ENCODE data around the gene GK. TPM values are rescaled to one million over a fixed set of nuclear protein-coding genes. Genes with fewer than 3 reads are reported as not detected.

Gene GK
- total and polyA plus RNA-seq, 9 of the 15 experiments (the other 6 are each of a cell fraction or from before 2014, with no cell fraction given) = 8.0 to 15.7 (median 12.4) TPM

GRCh38 chrX:30748342-30748960 is 95.2 kb downstream of the GK start:
- peak; percentile 17 to 51 (median 25) for DNase-seq (ENCODE audit: extremely low read depth in 1 of 4, low spot score in 3 of 4)
- Histone ChIP-seq H3K9me3 (replicated peaks; ENCODE audit: control insufficient read depth, insufficient read depth, low read depth, low read length) (no peaks in the 10 kb centered on the region), H3K4me2 (ENCODE audit: insufficient read depth, low read length) (no peak overlapping the region), H3K36me3 (ENCODE audit: control insufficient read depth, insufficient read depth, low read length) (no peaks in the 10 kb centered on the region), H3K27me3 (ENCODE audit: control insufficient read depth in 2 of 2, insufficient read depth in 2 of 2, low read length in 2 of 2) (no peaks in the 10 kb centered on the region), H3K9me1 (ENCODE audit: control insufficient read depth, insufficient read depth, low read length) (no peaks in the 10 kb centered on the region), H4K20me1 (replicated peaks; ENCODE audit: control insufficient read depth, insufficient read depth, low read length) (no peaks in the 10 kb centered on the region), H3K4me1 (replicated peaks in 1 of 2; ENCODE audit: control insufficient read depth in 2 of 2, insufficient read depth in 2 of 2, low read length in 2 of 2) (no peaks in the 10 kb centered on the region; a peak in 1 of 5 replicates), H3K79me2 (ENCODE audit: control insufficient read depth, insufficient read depth, low read length) (no peaks in the 10 kb centered on the region), H3K9ac (ENCODE audit: insufficient read depth in 1 of 2, low read depth in 2 of 2, low read length in 2 of 2) (no peak overlapping the region), H3K27ac (ENCODE audit: extremely low read depth, low read depth, low read length) (no peak overlapping the region), H3K4me3 (no peak overlapping the region), H2AFZ (ENCODE audit: low read depth, low read length) (peak overlapping the region; percentile 66)
- TF ChIP-seq NCOA4 (IDR thresholded peaks at IDR 0.05; ENCODE audit: partially characterized antibody) (no peak), ATF3 (IDR thresholded peaks at IDR 0.05) (0 out of 2 replicates have a peak, but pooled peaks have one; percentile 11), ATF3 (CRISPR knock-in tag; conservative IDR thresholded peaks at IDR 0.05) (no peak), CEBPG (CRISPR knock-in tag; IDR thresholded peaks at IDR 0.05) (peak; percentile 24; the same call in 1 of the 2 replicates), CEBPG (tag; conservative IDR thresholded peaks at IDR 0.05 in 1 of 2, IDR thresholded peaks at IDR 0.05 in 1 of 2) (no peak), CEBPB (tag; IDR thresholded peaks at IDR 0.05) (peak; percentile 56), HNRNPLL (IDR thresholded peaks at IDR 0.05; ENCODE audit: low read depth, low read length, poor library complexity, severe bottlenecking) (peak; percentile 53), ZEB2 (IDR thresholded peaks at IDR 0.05) (no peak), KLF6 (CRISPR knock-in tag; IDR thresholded peaks at IDR 0.05; ENCODE audit: borderline replicate concordance) (no peak), ATF6 (CRISPR knock-in tag; IDR thresholded peaks at IDR 0.05) (no peak), ZNF384 (IDR thresholded peaks at IDR 0.05; ENCODE audit: low read depth, low read length) (0 out of 2 replicates have a peak, but pooled peaks have one; percentile 21), NRF1 (conservative IDR thresholded peaks at IDR 0.05 in 1 of 2, IDR thresholded peaks at IDR 0.05 in 1 of 2) (peak; percentile 8 to 26; a peak in 1 of 4 replicates)
- TF ChIP-seq, protein P1, sequence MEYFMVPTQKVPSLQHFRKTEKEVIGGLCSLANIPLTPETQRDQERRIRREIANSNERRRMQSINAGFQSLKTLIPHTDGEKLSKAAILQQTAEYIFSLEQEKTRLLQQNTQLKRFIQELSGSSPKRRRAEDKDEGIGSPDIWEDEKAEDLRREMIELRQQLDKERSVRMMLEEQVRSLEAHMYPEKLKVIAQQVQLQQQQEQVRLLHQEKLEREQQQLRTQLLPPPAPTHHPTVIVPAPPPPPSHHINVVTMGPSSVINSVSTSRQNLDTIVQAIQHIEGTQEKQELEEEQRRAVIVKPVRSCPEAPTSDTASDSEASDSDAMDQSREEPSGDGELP (CRISPR knock-in tag; IDR thresholded peaks at IDR 0.05; ENCODE audit: borderline replicate concordance) = peak; percentile 28; the same call in 1 of the 2 replicates
- TF ChIP-seq, protein P2, sequence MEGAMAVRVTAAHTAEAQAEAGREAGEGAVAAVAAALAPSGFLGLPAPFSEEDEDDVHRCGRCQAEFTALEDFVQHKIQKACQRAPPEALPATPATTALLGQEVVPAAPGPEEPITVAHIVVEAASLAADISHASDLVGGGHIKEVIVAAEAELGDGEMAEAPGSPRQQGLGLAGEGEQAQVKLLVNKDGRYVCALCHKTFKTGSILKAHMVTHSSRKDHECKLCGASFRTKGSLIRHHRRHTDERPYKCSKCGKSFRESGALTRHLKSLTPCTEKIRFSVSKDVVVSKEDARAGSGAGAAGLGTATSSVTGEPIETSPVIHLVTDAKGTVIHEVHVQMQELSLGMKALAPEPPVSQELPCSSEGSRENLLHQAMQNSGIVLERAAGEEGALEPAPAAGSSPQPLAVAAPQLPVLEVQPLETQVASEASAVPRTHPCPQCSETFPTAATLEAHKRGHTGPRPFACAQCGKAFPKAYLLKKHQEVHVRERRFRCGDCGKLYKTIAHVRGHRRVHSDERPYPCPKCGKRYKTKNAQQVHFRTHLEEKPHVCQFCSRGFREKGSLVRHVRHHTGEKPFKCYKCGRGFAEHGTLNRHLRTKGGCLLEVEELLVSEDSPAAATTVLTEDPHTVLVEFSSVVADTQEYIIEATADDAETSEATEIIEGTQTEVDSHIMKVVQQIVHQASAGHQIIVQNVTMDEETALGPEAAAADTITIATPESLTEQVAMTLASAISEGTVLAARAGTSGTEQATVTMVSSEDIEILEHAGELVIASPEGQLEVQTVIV (CRISPR knock-in tag; IDR thresholded peaks at IDR 0.05; ENCODE audit: borderline replicate concordance) = peak; percentile 80; the same call in 1 of the 2 replicates
- 48% methylated on average over 9 of the region's 11 CpGs for WGBS (ENCODE audit: insufficient coverage, low coverage, missing lambda C conversion rate)
- peak; percentile 72 for ATAC-seq
- in situ Hi-C loops (cut with MboI) (no loop called here), intact Hi-C loops (cut with micrococcal nuclease) (no loop called here)
- POLR2A ChIA-PET = no interaction called here
- CTCF ChIA-PET (ENCODE audit: low intra/inter-chr PET ratio) = no interaction called here
- no TSS peak for BruUV-seq (replicated peaks)
- FAIRE-seq = no peak

Measured in K562 (cell line).